Measurements from ENCODE around the gene PAQR4.

Gene PAQR4

DNA sequence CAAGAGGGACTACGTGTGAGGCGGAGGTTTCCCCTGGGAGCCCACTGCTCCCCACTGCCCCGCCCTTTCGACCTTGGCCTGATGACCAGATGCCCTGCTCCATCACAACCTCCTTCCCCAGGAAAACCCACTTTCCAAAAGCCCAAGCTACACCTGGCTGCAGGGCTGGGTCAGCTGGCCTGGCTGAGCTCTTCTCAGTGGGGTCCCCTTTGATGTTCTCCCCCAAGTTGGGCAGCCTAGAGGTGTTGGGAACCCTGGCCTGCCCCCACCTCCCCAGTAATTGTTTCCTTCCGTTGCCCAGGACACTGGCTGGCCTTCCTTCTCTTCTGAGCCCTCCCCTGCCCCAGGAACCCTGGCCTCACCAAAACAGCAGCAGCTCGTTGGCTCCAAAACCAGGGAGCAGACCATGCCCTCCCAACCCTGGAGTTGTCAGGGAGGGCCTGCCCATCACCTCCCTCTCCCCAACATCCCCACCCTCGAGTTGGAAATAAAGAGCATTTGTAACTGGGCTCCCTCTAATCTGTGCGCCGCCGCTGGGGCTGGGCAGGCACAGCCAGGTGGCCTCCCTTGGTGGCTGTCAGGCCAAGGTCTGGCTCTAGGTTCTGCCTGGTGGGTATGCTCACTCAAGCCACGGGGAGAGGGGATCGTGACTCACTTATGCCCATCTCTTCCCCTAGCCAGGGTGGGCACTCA lies 45.0 kb downstream of the PAQR4 start:
- DNase-seq = no peak
- in situ Hi-C loops (cut with HindIII; ENCODE audit: low pct_ligation_motif_present, low pct_unique_long_range_greater_than_20kb, low sequenced_read_pairs) = no loop called here

DNA sequence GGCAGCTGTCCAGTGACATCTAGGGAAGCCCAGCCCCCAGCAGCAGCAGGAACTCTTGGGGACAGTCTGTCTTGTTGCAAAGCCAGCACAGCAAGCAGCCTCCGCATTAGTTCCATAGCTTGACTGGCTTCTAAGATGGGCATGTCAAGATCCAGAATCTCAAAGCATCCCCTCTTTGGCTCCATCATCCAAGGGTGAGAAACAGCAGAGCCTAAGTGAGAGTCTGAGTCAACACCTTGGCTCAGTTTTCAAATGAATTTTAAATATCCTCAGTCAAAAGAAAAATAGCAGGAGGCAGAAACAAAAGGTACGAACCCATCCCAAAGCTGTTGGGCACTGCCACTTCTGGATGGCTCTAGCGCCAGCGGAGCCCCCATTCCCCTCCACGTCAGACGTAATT lies 45.8 kb downstream of the PAQR4 start:
- in situ Hi-C loops (cut with HindIII; ENCODE audit: low pct_ligation_motif_present, low pct_unique_long_range_greater_than_20kb, low sequenced_read_pairs) = no loop called here
- no peak for DNase-seq

DNA sequence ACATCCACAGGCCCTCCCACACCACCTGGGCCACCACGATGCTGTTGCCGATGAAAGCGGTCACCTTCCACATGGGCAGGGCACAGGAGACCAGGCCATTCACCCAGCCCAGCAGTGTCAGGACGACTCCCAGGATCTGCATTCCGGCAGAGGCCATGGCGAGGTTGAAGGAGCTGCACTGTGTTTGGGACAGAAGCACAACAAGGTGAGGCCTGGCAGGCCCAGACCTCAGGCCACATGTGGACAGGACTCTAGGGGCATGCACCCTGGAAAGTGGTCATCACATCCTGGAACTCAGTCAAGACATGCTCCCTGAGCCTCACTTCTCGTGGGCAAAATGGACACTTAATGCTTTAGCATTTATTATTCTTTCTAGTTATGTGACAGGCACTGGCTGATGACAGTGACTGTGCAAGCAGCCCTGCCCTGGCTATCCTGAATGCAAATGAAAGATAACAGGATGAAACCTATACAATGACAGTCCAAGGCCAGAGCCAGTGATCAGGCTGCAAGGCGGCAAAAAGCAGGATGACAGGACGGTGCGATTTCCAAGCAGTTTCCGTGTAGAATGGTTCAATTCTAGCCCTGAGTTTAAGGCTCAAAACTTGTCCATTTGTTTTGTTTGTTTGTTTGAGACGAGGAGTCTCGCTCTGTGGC lies 46.8 kb downstream of the PAQR4 start:
- no peak for DNase-seq
- in situ Hi-C loops (cut with HindIII; ENCODE audit: low pct_ligation_motif_present, low pct_unique_long_range_greater_than_20kb, low sequenced_read_pairs) = no loop called here

DNA sequence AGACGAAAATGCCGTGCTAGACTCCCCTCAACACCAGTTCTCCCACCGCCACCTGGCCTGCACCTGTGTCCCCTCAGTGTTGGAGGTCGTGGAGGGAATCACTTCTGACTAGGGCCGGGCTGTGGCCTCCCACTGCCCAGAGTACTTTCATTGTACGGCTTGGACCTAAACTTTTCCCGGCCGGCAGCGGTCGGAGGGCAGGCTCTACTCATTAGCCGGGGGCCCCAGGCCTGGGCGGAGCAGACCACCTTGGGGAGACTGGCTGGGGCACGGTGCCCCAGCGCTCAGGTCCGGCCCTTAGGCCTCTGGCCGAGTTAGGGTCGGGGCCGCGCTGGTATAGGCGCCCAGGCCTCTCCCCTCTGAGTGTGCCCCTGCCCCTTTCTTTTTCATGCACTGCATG lies 48.2 kb downstream of the PAQR4 start:
- in situ Hi-C loops (cut with HindIII; ENCODE audit: low pct_ligation_motif_present, low pct_unique_long_range_greater_than_20kb, low sequenced_read_pairs) = no loop called here
- DNase-seq = no peak

DNA sequence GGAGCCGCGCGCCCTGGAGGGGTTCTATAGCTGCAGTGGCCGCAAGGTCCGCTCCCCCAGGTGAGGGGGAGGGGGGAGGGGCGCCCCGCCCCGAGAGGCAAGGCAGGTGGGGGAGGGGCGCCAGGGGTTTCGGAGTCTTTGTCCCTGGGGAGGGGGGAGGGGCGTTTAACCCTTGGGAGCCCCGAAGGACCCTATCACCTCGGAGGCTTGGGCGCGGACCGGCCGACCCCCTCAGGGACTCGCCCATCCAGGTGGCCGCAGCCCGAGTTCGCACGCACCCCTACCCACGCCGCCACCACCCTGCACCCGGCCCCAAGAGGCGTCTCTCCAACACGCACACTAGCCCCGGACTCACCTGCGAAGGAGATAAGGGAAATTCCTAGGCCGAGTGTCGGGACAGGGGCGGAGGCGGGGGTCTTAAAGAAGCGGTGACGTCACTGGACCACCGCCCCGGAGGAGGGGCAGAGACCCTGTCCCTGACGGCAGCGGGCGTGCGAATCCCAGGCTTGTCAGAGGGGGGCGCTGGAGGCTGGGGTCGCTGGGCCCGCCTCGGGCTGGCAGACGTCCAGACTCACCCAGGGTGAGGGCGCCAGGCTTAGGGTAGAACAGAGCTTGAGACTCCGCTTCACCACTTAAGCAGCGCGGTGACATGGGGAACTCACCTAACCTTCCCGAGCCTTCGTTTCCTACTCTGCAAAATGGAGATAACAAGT lies 48.8 kb downstream of the PAQR4 start, which contains the start of gene CLDN6:
Gene CLDN6 (minus strand): TSS at position 390 of the 713 bp plus-strand sequence. CDS start 2,162 bp downstream, outside the sequence.
- in situ Hi-C loops (cut with HindIII; ENCODE audit: low pct_ligation_motif_present, low pct_unique_long_range_greater_than_20kb, low sequenced_read_pairs) = no loop called here
- DNase-seq = no peak

DNA sequence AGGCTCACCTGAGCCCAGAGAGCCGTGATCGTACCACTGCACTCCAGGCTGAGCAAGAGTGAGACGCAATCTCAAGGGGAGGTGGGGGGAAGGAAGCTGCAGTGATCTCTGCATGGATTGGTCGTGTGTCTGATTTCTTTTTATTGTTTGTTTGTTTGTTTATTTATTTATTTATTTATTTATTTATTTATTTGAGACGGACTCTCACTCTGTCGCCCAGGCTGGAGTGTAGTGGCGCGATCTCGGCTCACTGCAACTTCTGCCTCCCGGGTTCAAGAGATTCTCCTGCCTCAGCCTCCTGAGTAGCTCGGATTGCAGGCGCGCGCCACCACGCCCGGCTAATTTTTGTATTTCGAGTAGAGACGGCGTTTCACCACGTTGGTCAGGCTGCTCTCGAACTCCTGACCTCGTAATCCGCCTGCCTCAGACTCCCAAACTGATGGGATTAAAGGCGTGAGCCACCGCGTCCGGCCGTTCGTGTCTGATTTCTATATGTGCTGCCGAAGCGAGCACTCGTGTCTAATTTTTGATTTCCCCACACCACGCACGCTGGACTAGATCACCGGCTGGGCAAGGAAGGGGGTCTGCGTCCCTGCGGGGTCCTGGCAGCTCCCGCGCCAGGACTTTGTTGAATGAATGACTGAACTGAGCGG lies 50.6 kb downstream of the PAQR4 start:
- no peak for DNase-seq
- in situ Hi-C loops (cut with HindIII; ENCODE audit: low pct_ligation_motif_present, low pct_unique_long_range_greater_than_20kb, low sequenced_read_pairs) = no loop called here

DNA sequence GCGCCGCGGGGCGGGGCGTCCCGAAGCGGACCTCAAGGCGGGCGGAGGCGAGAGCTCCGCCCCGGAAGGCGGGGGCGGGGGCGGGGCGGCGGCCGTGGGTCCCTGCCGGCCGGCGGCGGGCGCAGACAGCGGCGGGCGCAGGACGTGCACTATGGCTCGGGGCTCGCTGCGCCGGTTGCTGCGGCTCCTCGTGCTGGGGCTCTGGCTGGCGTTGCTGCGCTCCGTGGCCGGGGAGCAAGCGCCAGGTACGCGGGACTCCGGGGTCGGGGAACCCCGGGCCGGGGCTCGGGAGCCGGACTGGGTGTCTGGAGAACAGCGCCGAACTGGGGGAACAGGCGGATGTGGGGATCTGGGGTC lies 51.1 kb downstream of the PAQR4 start, which contains the start of gene TNFRSF12A:
Gene TNFRSF12A (plus strand): TSS at position 122 of the 357 bp plus-strand sequence. CDS start 30 bp downstream, at position 152.
- peak; percentile 87 for DNase-seq
- in situ Hi-C loops (cut with HindIII; ENCODE audit: low pct_ligation_motif_present, low pct_unique_long_range_greater_than_20kb, low sequenced_read_pairs) = no loop called here

DNA sequence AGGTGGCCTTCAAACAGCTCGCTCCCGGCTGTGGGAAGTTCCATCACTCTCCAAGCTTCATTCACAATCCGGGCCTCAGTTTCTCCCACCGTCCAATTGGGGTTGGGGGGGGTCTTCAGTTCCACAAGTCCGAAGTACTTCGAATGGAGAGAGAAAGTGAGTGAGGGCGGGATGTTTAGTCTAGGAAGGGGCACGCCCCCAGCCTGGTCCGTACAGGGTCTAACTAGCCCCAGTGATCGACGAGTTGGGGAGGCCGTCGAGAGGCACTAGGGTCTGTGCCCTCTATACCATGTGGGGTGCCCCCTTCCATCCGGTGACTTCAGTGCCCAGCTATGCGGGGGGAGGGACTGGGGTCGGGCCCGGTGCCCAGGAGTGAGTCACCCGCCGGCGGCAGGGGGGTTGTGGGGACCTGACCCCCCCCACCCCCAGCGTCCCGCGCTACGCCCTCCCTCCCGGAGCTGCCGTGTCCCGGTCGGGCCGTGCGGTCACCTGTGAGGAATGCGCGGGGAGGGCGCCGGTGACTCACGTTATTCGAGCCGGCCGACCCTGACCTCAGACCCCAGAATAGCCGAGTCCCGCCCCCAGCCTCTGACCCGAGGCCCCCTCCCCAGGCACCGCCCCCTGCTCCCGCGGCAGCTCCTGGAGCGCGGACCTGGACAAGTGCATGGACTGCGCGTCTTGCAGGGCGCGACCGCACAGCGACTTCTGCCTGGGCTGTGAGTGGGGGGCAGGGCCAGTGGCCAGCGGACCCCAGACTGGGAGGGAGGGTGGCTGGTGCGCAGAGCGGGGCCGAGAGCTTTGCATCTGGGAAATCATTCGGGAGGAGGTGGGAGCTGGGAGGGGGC lies 51.7 kb downstream of the PAQR4 start:
- in situ Hi-C loops (cut with HindIII; ENCODE audit: low pct_ligation_motif_present, low pct_unique_long_range_greater_than_20kb, low sequenced_read_pairs) = no loop called here
- peak; percentile 96 for DNase-seq

DNA sequence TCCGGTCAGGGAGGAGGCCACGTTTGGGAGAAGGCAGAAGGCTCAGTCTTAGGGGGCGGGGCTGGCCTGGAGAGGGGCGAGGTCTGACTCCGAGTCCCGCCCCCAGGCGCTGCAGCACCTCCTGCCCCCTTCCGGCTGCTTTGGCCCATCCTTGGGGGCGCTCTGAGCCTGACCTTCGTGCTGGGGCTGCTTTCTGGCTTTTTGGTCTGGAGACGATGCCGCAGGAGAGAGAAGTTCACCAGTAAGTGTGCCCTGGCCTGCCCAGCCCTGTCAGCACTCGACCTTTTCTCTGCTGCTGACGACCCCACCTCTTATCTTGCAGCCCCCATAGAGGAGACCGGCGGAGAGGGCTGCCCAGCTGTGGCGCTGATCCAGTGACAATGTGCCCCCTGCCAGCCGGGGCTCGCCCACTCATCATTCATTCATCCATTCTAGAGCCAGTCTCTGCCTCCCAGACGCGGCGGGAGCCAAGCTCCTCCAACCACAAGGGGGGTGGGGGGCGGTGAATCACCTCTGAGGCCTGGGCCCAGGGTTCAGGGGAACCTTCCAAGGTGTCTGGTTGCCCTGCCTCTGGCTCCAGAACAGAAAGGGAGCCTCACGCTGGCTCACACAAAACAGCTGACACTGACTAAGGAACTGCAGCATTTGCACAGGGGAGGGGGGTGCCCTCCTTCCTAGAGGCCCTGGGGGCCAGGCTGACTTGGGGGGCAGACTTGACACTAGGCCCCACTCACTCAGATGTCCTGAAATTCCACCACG lies 52.5 kb downstream of the PAQR4 start:
- in situ Hi-C loops (cut with HindIII; ENCODE audit: low pct_ligation_motif_present, low pct_unique_long_range_greater_than_20kb, low sequenced_read_pairs) = no loop called here
- DNase-seq = peak; percentile 97

DNA sequence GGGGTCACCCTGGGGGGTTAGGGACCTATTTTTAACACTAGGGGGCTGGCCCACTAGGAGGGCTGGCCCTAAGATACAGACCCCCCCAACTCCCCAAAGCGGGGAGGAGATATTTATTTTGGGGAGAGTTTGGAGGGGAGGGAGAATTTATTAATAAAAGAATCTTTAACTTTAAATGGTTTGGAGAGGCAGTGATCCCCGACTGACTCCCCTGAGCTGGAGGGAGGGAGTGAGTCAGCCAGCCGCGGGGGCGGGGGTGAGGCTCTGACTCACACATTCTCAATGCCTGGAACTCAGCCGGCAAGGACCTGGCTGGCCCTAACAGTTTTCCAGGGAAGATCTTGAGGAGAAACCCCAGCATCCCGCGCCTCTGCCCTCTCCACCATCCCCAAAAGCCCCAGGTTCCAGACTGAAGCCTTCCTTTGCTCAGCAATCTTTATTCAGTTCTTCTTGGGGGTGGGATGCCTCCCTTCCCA lies 53.1 kb downstream of the PAQR4 start:
- in situ Hi-C loops (cut with HindIII; ENCODE audit: low pct_ligation_motif_present, low pct_unique_long_range_greater_than_20kb, low sequenced_read_pairs) = no loop called here
- DNase-seq = peak; percentile 97

DNA sequence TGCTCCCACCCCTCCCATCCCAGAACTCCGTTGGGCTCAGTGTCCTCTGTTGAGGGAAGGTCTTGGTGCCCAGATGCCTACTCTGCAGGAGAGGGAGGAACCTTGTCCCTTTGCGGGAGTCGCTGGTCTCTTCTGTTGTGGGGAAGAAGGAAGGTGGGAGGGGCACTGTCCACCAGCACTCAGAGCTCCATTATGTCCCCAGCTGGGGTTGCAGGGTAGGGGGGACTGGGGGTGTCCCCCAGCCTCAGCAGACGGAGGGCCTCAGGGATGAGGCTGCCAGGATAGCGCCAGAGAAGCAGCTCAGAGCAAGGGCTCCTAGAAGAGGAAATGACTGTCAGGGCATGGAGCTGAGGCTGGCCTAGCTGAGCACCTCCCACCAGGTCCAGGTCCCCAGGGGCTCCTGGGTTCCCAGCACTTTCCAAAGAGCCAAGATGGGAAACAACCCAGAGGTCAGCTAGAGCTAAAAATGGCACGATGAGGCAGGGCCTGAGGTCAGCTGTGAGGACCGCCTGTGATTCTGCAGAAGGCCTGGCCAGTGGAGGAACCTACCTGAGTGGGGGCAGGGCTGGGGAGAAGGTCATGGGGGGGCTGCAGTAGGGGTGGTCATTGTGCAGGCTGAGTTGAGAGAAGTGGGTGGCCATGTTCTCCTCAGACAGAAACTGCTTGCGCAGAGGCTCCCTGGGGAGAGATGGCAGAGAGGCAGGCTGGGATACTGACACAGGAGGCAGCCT lies 53.7 kb downstream of the PAQR4 start:
- in situ Hi-C loops (cut with HindIII; ENCODE audit: low pct_ligation_motif_present, low pct_unique_long_range_greater_than_20kb, low sequenced_read_pairs) = no loop called here
- no peak for DNase-seq

All from ACHN (cell line).